Right lobe of liver (tissue), 4 donors: Measurements from ENCODE around the gene HTR7.

ENCODE experiments used
- CTCF ChIP-seq, 4 donors: fragments of 200-600 bp in 3 of 4; fragments of 450-650 bp in 1 of 4; IDR thresholded peaks; one replicate each; pipeline versions ENCODE4 v1.5.1 to v1.8.0; 2016 to 2022; ENCODE audit warnings: antibody characterized with exemption in 4 of 4, mild to moderate bottlenecking in 2 of 4
- POLR2A ChIP-seq: fragments of 450-650 bp; IDR thresholded peaks from one replicate; pipeline ENCODE4 v1.6.1; 2017; ENCODE audit warnings: antibody characterized with exemption, mild to moderate bottlenecking
- donor health status: DM: no; HTN: no; CAD: no.
- donor health status: DM: no; HTN: no; CAD: no.
- donor health status: DM: no; HTN: yes; CAD: no.

- TF ChIP-seq CTCF (IDR thresholded peaks at IDR 0.05) (no peak), POLR2A (no peak)
These were observed 115.8 kb downstream of the HTR7 start for GRCh38 chr10:90741926-90742565.
